Muscle of back (tissue), 11 donors: ENCODE measurements around the gene KCND2. TPM values are rescaled to one million over a fixed set of nuclear protein-coding genes. Genes with fewer than 3 reads are reported as not detected.

ENCODE experiments used
- DNase-seq, 3 donors: peaks; one replicate each; pipeline versions ENCODE4 v3.0.0 to v3.0.0-alpha.2; 2013
- polyA plus RNA-seq, 10 donors: library from polyadenylated mRNA; unstranded; fragments of 120-200 nt; gene quantifications; one replicate each; pipeline ENCODE4 v1.2.1, GENCODE V29; 2013; ENCODE audit not compliant: insufficient read length in 10 of 10

Gene KCND2
- polyA plus RNA-seq, 10 donors, result 0.58 to 1.6 (median 1.1) TPM

GRCh38 chr7:120311028-120311788 lies 38.2 kb downstream of the KCND2 start:
- no peak for DNase-seq

GRCh38 chr7:120320218-120320961 lies 47.4 kb downstream of the KCND2 start:
- DNase-seq, result no peak

GRCh38 chr7:120327054-120327453 lies 54.1 kb downstream of the KCND2 start:
- no peak for DNase-seq

DNA sequence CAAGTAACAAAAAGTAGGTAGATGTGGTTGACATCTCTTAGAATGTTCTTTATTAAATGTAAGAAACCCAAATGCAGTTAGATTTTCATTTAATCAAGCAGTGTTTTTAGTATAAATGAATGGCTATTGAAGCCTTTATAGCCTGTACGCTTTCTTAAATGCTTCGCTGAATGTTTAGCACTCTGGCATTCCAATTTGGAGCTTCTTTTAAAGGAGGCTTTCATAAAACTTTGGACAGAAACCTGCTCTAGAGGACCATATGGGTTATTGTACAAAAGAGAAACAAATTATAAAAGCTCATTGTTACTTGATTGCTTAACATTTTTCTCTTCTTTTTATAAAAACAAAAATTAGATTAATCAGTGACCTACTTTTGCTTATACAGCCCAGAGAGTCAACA lies 59.5 kb downstream of the KCND2 start:
- DNase-seq, result no peak

GRCh38 chr7:120334475-120334874 lies 61.5 kb downstream of the KCND2 start:
- DNase-seq, result no peak

DNA sequence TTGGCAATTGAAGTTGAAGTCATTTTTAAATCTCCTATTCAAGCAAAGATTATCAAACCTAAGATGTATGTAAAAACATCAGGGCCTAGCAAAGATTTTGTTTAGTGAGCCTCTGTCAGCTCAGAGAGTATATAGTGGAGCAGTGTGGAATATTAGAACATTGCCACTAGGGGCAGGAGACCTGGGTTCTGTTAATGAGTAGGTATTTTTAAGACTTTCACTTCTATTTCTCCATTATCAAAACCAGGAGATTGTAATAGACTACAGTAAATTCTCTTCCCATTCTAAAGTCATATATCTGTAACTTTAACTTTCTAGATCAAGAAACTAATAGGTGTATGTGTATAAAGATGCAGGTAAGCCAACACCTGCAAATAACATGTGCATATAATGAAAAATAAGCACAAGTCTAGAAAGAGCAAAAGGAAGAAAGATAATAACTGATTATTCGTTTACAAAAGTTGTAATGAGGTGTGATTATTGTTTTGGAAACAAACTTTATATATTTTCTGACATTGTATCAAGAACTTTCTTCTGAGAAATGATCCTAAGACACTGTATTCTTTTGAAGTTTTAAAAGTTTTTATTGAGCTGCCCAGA lies 64.4 kb downstream of the KCND2 start:
- DNase-seq, result no peak

- DNase-seq, result no peak
Observed at GRCh38 chr7:120344276-120344675, 71.3 kb downstream of the KCND2 start.

DNA sequence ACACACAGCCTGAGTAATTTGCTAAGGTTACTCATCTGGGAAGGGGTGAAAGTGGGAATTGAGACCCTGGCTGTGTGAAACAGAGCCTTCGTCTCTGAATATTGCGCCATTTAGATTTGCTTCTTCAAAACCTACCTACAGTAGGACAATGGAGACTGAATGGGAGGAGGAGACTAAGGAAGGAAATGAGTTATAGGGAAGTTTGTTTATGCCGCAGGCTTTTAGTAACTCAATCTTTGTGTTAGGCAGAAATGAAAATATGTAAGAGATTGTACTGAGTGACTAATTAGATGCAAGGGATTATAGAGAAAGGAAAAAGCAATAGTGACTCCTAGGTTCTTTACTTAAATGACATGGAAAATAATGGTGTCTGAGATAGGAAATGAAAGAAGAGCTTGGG lies 80.2 kb downstream of the KCND2 start:
- DNase-seq, result no peak

- DNase-seq, result no peak
Observed at GRCh38 chr7:120360918-120361317, 87.9 kb downstream of the KCND2 start.

DNA sequence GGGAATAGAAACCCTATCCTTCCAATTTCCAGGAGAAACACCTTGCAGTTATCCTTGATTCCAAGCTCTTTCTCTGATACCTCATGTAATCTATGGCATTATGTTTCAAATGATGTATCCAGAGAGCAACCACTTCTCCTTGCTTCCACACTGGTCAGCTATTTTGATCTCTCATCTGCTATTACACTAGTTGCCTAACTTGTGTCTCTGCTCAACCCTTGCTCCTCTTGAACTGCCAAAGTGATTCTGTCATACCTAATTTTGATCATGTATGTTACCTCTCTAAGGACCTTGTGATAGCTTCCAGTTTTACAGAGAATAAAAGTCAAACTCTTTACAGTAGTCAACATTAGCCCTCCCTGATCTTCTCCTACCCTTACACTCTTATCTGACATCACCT lies 90.4 kb downstream of the KCND2 start:
- DNase-seq, result no peak

DNA sequence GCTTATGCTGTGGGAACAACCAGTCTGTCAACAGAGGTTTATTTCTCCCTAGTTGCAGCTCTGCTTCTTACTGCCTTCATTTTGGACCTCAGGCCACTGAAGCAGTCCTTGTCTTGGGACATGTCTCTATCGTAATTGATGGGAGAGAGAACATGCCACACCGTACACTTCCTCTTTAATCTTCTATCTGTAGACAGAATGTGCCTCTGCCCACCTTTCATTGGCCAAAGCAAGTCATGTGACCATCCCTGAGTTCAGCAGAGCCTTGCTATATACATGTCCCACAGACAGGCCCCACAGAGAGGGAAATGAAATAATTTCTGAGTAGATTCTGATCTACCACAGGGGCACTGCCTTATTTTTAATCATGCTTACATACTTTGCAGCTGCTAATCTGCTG lies 98.0 kb downstream of the KCND2 start:
- no peak for DNase-seq

DNA sequence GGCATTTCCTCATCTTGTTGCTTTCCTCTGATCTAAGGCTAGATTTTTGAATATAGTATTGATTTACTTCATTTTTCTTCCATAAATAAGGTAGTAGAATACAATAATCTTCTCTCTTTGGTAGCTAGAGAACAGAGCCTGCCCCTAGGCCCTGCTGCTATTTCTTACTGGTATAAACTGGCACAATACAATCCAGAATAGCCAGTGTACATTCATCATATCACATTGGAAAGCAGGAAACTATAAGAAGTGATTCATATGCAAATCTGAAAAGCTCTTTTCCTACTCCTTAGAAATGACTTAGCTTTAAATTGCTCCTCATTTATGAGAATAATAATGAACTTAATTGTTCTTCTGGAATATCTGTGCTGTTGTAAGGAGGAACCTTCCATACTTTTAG lies 100.2 kb downstream of the KCND2 start:
- no peak for DNase-seq

GRCh38 chr7:120394595-120394994 lies 121.6 kb downstream of the KCND2 start:
- no peak for DNase-seq

- no peak for DNase-seq
Observed at GRCh38 chr7:120395526-120396019, 122.6 kb downstream of the KCND2 start.

DNA sequence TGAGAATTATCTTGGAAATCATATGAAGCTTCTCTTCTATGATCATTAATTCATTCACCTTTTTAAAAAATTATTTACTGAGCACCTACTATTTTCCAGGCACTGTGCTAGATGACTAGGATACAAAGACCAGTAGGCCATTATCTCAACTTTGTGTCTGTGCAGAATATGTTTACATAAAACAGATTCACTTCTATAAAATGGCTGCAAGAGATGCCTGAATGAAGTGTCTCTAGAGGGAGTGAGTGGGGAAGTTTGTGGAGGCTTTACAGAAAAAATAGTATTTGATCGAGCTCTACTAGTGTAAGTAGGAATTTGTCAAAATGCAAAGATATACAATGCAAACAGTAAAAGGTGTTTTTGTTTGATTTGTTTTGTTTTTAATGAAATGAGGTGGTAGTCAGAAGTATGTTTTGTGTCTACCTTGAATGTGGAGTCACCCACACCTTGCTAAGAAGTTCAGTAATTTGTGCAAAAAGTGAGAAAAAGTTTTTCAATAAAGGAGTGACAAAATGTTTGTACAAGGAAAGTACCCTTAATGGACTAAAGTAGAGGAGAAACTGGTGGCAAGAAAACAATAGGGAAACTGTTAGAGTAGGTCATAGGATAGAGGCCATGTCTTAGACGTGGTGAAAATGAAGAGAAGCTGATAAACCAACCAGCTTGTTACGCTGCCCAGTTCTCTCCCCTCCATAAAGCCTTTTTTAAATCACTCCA lies 125.5 kb downstream of the KCND2 start:
- DNase-seq, result no peak

DNA sequence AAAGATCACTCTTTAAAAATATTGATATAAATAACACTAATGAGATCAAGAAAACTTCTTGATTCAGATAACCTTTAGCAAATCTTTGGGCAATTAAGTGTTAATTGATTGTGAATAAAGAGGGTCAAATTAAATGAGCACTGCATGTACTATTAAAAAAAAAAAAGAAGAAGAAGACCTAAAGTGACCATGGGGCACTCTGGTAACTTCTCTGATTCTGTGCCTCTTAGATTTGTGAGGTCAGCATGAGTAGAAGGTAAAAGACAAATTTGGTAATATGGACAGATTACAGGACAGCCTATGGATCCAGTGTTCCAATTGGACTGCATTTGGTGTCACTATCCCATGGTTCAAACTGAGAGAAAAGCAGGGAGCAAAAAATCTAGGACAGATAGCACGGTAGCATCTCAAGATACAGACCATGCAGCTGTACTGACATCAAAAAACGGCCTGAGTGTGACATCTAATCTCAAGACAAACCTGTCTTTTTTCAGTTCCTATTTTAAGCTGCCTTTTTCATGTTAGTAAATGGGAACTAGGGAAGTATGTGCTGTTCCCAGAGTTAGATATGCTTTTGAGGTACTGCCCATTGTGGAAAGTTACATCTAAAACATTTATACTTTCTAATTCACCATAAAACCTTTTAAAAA lies 128.0 kb downstream of the KCND2 start:
- DNase-seq, result no peak

DNA sequence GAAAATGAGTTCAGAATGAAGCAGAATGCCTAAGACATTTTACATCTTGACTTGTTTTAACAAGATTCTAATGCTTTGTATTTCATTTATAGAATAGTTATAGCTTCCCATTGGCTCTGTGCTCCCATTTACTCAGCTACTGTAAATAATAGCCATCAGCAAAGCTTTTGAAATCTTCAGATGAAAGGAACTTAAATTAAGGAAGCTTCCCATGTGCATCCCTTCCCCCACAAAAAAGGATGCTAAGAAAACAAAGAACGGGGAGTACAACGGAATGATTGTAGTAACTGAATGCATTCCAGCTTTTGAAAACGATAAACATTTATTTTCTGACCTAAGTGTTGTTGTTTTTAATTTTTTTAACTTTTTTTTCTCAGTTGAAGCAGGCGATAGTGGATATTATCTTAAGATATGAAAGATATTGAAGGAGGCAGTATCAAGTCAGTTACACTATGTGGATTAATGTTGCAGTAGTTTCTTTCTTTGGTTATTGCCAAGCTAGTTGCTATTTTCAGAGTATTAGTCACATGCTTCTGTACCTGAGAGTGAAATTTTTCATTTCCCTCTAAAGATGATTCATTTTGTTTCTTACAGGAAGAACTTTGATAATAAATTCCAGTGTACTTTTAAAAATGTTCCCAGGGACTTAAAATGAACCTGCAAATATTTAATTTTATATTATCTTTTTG lies 129.2 kb downstream of the KCND2 start:
- DNase-seq, result peak in 2 of 3 donors; percentile 7 to 11

DNA sequence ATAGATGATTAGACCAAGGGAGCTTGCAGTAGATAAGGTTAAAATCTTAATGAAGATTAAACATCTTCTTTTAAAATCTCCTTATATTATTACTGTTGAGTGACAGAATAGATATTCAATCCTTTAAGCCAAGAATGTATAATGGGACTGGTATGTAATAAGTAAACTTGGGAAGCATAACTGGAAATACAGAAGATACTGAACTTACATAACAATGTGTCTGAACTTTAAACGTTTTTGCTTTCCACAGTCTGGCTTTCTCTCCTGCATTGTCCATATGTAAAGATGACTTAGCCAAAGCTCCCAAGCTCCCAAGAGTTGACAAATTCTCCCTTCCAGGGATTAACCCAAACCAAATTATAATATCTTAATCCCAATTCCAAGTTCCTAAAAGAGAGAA lies 129.8 kb downstream of the KCND2 start:
- DNase-seq, result peak in 2 of 3 donors; percentile 7 to 30

- no peak for DNase-seq
Observed at GRCh38 chr7:120404042-120404441, 131.1 kb downstream of the KCND2 start.

DNA sequence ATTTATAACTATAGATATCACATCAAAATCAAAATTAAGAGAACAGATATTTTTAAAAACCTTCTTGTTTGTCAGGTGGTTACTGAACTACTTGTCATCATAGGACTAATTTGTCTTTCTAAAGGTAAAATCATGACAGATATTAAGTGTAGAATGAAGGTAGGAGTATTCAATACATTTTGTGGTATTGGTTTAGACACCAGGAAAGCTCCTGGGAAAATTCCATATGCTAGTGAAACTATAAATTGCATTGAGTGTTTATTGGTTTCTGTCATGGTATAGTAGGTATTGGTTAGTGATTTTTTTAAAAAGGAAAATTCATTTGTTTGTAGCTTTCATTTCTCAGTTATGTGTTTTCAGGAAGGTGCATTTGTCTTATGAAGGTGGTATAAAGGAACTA lies 132.7 kb downstream of the KCND2 start:
- DNase-seq, result no peak

DNA sequence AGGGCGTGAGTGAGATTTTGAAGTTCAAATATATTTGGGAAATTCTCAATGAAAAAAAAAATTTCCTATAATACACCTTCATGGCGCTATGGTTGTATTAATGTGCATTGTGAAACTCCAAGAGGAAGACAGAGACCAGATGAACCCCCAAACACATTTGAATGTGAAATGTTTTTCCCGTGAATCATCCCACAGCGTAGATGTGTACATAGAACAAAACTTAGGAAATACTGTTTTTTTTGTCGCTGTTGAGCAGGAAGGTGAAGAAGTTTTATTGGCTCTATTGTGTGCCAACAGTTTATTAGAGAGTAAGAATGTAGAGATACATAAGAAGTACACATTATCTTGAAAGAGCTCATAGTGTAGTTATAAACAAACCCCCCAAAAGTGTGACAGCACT lies 134.0 kb downstream of the KCND2 start:
- no peak for DNase-seq
